HFF-Myc (cell line): ENCODE measurements around the gene STEAP3.
A peak's percentile ranks its signal among the peaks of the same experiment; 100 is the strongest.

Experiments used
- DNase-seq: peaks from one replicate; pipeline ENCODE4 v3.0.0-alpha.2; 2011; ENCODE audit warnings: low read depth; ENCODE audit errors: extremely low read depth
- H3K4me3 ChIP-seq: replicated peaks from 2 replicates; pipeline ENCODE4 v1.5.1; 2011; ENCODE audit warnings: low read depth, mild to moderate bottlenecking, control low read depth, low read length
- TF ChIP-seq, protein P1 (sequence below): IDR thresholded peaks from 2 replicates; pipeline ENCODE4 v1.5.1; 2012; ENCODE audit warnings: mild to moderate bottlenecking, low read depth, low read length, control low read depth; ENCODE audit errors: missing control alignments

STEAP3 gene, protein sequence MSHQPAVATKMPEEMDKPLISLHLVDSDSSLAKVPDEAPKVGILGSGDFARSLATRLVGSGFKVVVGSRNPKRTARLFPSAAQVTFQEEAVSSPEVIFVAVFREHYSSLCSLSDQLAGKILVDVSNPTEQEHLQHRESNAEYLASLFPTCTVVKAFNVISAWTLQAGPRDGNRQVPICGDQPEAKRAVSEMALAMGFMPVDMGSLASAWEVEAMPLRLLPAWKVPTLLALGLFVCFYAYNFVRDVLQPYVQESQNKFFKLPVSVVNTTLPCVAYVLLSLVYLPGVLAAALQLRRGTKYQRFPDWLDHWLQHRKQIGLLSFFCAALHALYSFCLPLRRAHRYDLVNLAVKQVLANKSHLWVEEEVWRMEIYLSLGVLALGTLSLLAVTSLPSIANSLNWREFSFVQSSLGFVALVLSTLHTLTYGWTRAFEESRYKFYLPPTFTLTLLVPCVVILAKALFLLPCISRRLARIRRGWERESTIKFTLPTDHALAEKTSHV

DNA sequence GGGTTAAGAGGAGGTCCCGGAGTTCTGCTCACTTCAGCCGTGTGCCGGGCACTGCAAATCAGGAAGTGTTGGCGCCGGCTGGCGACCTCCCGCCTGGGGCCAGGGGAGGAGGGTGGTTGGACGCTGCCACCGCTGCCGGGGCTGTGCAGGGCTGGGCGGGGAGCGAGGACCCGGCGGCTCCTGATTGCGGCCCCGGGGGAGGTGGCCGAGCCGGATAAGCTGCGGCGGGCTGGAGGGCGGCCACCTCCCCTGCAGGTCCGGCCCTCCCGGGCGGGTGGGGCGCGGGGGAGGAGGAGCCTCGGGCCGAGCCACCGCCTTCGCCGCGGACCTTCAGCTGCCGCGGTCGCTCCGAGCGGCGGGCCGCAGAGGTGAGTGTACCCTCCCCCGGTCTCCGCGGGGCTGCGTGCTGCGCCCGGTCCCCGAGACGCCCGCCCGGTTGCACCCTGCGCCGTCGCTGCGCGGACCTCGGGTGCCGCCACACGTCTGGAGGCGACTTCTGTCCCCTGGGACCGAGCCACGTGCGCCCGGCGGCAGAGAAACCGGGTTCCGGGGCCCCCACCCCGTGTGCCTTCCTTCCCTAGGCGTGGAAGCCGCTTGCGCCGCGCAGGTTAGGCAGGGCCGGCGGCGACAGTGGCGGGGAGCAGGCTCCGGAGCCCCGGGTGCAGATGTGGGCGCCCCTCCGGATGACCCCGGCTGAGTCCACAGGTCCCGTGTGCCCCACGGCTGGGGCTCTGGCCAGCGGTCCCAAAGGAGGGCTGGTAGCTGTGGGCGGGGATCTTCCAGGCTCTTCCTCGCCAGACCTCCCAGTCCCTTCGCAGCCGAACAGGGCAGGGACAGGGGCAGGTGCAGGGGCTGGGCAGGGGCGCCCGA lies at the start of gene STEAP3:
STEAP3 (plus strand) TSS at position 314 of the 870 bp plus-strand sequence. CDS start 7,179 bp downstream, outside the sequence.
- peak within 1 kb of the TSS; percentile 85 for H3K4me3 ChIP-seq
- DNase-seq = no peak
- TF ChIP-seq, protein P1, sequence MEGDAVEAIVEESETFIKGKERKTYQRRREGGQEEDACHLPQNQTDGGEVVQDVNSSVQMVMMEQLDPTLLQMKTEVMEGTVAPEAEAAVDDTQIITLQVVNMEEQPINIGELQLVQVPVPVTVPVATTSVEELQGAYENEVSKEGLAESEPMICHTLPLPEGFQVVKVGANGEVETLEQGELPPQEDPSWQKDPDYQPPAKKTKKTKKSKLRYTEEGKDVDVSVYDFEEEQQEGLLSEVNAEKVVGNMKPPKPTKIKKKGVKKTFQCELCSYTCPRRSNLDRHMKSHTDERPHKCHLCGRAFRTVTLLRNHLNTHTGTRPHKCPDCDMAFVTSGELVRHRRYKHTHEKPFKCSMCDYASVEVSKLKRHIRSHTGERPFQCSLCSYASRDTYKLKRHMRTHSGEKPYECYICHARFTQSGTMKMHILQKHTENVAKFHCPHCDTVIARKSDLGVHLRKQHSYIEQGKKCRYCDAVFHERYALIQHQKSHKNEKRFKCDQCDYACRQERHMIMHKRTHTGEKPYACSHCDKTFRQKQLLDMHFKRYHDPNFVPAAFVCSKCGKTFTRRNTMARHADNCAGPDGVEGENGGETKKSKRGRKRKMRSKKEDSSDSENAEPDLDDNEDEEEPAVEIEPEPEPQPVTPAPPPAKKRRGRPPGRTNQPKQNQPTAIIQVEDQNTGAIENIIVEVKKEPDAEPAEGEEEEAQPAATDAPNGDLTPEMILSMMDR = no peak

GRCh38 chr2:119174216-119174992 lies 49.2 kb upstream of the STEAP3 start:
- DNase-seq = no peak
- TF ChIP-seq, protein P1 = peak; percentile 85
- H3K4me3 ChIP-seq = no peak overlapping the region

DNA sequence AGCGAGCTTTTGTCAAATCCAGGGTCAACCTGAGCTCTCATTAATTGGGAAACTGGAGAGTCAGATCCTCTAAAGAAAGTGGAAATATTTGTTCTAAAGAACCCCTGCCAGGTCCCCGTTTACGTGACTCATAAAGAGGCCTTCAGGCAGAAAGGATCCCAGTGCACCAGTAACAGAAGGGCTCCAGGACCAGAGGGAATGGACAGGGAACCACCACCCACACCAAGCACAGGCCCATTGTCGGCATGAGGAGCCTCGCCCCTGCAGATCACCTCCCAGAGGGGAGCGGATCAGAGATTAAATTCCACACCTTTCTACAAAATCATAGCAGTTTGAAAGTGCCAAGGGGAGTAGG lies 48.7 kb upstream of the STEAP3 start:
- H3K4me3 ChIP-seq = no peak overlapping the region
- TF ChIP-seq, protein P1 = no peak
- DNase-seq = no peak

- TF ChIP-seq, protein P1 = no peak
- DNase-seq = no peak
- no peak overlapping the region for H3K4me3 ChIP-seq
Measured at GRCh38 chr2:119175517-119175916, 48.1 kb upstream of the STEAP3 start.

DNA sequence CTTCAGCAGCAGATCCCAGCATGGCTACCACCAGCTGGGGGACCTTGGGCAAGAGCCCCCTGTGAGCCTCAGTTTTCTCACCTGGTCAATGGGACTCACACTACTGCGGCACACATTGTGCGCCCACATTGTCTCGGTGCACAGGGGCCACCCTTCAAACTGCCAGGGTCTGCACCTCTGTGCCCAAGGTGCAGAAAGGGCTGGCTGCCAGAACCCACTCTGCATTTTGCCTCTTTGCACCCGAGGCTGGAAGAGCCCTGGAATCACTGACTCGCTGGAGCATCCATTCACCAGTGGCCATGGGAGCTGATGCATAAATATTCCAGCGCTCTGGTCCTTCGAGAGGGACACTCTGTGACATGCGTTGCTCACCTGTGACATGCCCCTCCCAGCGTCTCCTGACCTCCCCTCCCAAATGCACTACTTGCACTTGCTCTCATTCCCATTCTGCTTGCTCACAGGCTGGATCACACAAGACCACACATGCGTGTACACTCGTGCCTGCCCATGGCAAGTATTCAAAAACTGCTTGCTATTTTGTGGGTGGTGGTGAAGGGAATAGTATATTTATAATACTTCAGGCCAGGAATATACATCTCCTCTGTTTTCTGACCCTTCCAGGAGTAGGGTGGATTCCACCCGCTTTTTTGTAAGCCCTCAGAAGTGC lies 46.3 kb upstream of the STEAP3 start:
- TF ChIP-seq, protein P1 = no peak
- no peak overlapping the region for H3K4me3 ChIP-seq
- no peak for DNase-seq

- H3K4me3 ChIP-seq = no peak overlapping the region
- DNase-seq = no peak
- TF ChIP-seq, protein P1 = no peak
Measured at GRCh38 chr2:119177838-119178190, 45.8 kb upstream of the STEAP3 start.
